GM19372 (cell line): ENCODE measurements around the gene ASPN.

Experiments used
- ATAC-seq: cut with Tn5 transposase; IDR thresholded peaks from one replicate; pipeline ENCODE4 v1.9.1; 2021; ENCODE audit warnings: mild to moderate bottlenecking, low read depth, moderate library complexity; ENCODE audit not compliant: unreplicated experiment

ASPN gene

DNA sequence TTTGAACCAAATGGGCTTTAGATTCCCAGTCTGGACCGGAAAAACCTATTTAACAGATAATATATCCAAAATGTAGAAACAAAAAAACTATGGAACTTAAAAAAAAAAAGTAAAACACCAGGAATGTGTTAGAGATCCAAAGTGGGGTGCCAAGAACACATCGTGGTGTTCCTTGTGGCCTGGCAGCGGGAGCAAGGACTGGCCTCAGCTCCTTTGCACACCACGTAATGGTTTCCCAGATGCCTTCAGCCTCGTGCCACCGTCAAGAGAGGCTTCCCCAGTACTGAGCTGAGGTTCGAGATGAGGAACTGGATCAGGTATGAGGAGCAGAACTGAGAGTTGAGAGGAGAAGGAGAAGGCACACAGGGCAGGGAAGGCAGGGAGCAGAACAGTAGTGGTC, 3.5 kb downstream of the ASPN start:
- ATAC-seq = no peak

DNA sequence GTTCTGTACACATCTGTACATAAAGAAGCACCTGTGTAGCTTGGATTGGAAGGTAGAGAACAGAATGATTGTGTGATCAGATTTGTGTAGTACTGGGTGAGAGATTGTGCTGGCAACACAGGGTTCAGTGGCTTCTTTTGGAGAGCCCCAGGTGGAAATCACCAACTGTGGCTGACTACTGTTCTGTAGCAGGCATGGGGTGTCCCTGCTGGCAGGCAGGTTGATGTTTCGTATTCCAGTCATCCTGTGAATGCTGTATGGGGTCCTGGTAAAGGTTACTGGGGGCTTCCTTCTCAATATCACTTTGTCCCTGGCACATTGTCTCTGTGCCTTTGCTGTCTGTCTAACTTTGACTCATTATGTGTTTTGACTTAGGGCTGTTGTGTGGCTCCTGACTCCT, 5.3 kb downstream of the ASPN start:
- no peak for ATAC-seq

DNA sequence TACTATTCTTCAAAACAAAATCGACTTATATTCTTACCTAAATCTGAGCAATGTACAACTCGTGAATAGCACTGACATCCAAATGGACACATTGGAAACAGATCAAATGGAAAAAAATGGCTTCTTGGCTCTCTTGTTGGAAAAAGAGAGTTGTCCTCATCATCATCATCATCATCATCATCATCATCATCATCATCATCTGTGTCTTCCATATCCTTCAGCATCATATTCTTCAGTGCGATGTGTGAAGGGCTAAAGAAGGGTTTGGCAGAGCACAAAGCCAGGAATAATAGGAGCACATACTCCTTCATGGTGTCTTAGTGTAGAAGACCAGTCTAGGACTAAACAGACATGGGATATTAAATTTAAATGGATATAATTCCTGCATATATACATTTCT, 7.7 kb downstream of the ASPN start:
- ATAC-seq = no peak

DNA sequence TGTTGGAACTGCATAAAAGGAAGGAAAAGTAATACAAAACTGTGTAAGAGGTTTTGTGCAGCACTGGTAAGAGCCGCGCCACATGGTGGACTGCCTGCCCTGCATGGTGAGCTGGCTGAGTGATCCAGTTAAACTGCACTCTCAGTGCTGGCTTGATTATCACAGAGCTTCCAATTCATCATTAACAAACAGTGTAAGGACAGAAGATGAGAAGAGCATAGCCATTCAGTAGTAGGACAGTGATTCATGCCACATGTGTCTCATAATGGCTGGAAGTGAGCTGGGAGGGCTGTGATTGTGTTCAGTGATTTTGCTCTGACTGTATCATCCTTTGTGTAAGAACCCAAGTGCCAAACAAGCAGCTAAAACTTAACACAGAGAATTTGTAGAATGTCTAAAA, 14.1 kb downstream of the ASPN start:
- no peak for ATAC-seq

DNA sequence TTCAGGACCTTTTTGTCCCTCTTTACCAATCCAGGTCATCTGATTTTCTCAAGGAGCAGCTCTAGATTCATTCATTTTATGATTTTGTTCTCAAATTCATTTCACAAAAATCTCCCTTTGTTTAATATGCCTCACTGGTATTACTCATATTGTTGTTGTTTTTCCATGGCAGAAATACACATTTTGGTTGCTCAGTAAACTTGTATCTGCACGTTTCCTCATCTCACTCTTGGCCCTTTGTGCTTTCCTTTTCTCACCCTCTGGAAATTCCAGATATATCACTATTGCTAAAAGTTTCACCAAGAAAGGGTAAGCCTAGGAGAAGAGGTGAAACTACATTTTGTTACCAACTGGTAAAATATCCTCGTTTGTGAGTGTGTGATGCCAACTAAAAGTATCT, 14.8 kb downstream of the ASPN start:
- no peak for ATAC-seq

DNA sequence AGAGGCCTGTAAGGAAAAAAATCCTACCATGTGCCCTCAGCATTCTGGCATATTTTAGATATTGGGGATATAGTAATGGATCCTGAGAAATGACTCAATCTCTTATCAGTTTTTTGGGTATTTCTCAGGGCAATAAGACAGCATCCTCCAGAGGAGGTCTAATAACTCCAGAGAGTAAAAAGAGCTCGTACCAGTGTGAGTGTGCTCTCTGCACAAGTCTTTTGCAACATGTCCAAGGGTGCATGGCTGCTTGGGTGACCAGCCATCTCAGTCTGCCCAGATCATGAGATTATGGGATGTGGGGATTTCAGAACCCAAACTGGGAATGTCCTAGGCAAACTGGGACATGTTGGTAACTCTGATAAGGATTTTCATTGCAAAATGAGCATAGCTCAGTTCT, 15.3 kb downstream of the ASPN start:
- ATAC-seq = no peak

DNA sequence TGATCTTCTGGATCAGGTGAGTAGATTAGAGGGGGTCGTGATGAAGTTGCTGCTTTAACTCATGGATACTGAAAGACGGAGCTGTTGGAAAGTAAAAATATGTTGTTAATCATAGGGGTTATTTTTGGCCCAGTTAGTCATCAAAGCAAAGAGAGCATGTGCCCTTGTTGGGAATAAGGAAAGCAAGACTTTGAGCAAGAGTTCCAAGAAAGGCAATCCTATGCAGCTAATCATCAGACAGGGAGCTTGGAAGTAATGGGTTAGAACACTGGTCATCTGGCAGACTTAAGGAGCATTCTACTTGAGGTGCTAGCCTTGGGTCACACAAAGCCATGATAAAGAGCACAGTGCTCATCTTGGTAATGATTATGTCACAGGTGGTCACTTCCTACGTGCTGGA, 18.3 kb downstream of the ASPN start:
- no peak for ATAC-seq

DNA sequence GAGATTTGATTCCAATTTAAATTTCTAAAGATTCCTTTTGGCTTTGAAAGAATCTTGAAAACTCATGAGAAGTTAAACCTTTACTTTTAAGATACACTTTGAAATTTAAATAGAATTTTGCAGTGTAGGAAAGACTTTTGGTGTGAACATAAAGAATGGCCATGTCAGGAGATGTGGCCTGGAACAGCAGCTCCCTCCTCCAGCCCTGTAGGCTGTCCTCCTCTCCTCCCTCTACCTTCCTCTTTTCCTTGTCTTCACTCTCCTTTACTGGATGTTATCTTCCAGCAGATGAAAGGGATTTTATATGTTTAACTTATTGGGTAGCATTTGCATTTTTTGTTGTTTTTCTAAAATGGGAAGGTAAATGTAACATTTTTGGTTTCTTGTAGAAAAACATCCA, 18.9 kb downstream of the ASPN start:
- ATAC-seq = no peak

DNA sequence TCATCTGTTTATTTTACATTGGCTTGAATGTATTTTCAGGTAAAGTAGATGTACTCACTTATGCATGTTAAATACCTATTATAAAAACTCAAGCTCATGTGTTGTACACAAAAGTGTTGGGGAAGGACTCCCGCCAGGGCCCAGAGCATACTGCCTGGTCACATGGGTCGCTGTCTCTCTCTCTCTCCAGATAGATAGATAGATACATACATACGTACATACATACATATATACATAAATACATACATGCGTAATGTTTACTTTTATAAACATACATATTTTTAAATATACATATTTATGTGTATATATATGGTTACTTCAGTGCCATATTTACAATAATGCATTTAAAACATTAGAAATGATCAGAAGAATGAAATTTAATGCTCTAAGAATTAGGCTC, 24.7 kb downstream of the ASPN start:
- ATAC-seq = no peak

DNA sequence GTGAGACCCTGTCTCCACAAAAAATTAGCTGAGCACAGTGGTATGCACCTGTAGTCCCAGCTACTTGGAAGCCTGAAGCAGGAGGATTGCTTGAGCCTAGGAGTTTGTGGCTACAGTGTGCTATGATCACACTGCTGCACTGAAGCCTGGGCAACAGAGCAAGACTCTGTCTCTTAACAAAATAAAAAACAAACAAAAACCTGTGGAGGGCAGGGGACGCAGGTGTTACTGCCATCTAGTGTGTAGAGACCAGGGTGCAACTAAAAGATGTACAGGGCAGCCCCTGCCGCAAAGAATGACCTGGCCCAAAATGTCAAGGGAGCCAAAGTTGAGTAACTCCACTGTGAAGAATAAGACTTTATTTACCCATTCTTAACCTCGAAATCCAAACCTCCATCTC, 27.1 kb downstream of the ASPN start:
- ATAC-seq = no peak

DNA sequence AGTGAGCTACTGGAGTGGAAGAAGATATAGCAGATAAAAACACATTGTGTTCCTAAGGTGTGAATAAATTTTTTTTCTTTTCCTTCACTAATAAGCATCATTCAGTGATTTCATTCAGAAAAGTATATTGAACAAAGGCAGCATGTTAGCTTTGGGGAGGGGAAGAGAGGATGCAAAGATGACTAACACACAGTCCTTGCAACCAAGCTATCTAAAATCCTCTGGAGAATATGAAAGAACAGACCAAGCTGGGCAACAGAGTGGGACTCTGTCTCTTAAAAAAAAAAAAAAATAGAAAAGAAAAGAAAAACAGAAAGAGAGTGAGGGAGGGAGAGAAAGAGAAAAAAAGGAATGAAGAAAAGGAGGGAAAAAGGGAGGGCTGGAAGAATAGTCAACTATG, 35.8 kb downstream of the ASPN start:
- ATAC-seq = no peak

DNA sequence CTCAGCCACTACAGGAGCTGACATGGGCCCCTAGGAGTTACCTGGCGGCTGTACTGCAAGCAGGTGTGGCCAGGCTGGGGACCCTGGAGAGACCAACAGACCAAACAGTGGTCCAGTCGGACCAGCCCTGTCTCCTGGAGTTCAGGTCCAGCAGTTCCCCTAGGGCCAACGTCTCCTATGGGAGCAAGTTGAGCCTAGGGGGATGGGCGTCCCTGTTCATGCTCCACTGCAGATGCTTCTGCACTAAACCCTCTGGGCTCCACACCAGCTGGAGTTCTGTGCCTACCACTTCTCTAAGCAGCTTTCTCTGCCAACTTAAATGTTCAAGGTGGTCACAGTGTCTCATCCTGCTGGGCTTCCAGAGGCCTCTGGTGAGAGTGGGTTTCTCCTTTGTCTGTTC, 37.5 kb downstream of the ASPN start:
- no peak for ATAC-seq

DNA sequence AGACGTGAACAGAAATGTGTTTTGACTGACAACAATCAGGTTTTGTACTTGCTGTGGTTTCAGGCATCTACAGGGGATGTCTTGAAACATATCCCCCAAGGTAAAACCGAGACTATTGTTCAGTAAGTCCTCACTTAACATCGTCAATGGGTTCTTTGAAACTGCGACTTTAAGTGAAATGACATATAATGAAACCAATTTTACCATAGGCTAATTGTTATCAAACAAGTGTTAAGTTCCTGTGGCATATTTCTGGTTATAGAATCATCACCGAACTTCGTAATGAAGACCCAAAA, 41.6 kb downstream of the ASPN start:
- no peak for ATAC-seq

DNA sequence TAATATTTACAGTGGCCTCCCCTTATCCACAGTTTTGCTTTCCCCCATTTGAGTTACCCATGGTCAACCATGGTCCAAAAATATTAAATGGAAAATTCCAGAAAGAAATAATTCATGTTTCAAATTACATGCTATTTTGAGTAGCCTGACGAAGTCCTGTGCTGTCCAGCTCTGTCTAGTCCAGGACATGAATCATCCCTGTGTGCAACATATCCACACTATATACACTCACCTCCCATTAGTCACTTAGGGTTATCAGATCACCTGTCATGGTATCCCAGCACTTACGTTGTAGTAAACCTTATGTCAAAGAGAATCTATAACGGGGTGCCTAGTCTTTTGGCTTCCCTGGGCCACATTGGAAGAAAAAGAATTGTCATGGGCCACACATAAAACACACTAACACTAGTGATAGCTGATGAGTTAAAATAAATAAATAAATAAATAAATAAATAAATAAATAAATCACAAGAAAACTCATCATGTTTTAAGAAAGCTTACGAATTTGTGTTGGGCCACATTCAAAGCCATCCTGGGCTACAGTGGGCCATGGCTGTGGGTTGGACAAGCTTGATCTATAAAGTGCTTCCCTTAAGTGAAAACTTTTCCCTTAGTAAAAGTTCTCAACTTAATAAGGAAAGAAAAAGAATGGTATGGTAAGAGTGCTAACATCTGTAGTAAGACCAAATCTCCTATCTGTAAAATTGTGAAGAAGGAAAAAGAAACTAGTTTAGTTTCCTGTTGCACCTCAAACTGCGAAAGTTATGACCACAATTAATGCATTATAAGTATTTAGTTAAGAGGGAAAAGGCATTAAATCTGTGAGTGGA, 42.2 kb downstream of the ASPN start:
- no peak for ATAC-seq

DNA sequence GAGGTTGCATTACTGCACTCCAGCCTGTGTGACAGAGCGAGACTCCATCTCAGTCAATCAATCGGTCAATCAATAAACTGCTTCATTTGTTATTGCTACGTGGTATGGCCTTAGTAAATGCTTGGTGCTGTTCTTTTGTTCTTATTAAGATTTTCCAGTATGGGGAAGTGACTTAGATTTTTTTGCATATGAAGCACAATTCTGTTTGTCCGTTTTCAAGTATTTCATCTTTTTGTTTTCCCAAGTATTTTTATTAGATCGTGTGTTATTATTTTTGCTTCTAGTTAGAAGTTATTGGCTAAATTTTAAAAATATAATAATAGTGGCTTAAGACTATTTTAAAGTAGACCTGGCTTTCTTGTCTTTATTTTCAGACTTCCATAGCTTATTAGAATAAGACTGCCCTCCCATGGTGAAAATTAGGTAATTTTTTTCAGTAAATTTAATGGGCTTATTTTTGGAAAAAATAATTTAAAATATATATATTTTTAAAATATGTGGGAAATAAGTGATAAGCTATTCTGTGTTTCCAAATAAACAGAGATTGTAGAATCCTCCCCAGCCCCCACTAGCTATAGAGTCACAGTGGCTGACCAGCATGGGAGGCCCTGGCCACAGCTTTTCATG, 43.3 kb downstream of the ASPN start:
- ATAC-seq = no peak

DNA sequence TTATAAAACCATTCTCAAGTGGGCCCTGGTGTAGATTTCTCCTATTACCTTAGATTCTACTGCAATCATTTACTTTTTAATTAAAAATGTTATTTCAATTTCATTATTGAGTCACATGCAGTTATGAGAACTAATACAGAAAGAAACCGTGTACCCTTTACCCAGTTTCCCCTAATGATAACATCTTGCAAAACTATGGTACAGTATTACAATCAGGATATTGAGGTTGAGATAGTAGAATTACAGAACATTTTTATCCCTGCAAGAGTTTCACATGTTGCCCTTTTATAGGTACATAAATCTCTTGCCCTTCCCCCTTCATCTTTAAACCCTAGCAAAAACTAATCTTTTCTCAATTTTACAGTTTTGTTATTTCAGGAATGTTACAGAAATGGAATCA, 47.0 kb downstream of the ASPN start:
- no peak for ATAC-seq

DNA sequence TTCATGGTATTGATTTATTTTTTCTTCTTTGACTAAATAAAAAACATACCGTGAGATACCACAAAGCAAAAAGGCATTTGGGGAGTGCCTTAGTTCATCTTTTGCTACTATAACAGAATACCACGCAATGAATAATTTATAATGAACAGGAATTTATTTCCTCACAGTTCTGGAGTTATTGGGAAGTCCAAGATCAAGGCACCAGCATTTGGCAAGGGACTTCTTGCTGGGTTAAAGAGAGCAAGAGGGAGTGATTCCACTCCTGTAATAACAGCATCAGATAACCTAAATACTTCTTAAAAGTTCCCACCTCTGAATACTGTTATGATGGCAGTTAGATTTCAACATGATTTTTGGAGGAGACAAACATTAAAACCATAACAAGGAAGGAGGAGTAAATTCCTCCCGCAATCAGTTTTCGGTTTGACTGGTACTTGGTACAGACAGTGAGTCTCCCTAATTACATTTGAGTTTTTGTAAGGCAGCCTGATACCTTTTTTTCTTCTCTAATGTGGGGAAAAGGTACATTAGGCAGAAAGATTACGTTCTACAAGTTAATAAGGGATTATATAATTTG, 49.2 kb downstream of the ASPN start:
- ATAC-seq = no peak

DNA sequence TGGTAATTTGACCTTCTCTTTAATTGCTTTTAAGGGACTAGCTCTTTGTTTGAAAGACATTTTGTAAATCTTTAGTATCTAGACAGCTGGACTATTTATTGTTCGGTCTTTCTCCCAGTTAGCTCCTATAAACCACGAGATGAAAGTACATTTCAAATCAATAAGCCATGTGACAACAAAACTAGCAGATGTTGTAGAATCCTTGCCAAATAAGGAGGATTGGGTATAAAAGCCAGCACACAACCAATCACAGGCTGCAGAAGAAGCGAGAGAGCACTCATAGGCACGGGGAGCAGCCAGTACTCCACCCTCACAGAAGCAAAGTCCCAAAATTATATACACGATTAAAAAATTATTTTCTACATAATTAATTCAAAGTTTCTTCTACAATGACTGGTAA, 50.0 kb downstream of the ASPN start:
- ATAC-seq = no peak

DNA sequence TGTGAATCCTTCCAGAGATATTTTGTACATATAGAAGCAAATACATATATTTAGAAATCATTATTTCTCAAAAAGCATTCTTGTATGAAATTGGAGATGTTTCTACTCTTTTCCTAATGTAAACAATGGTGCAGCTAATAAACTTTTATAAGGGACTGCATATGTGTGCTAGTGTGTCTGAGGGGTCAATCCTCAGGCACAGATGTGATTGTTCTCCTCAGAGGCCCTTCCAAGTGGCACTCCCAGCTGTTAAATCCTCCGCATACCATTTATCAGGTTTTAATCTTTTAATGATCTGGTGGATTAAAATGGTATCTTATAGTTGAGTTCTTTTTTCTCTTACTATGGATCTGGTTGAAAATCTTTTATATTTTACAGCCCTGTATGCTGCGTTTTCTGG, 52.5 kb downstream of the ASPN start:
- ATAC-seq = no peak

DNA sequence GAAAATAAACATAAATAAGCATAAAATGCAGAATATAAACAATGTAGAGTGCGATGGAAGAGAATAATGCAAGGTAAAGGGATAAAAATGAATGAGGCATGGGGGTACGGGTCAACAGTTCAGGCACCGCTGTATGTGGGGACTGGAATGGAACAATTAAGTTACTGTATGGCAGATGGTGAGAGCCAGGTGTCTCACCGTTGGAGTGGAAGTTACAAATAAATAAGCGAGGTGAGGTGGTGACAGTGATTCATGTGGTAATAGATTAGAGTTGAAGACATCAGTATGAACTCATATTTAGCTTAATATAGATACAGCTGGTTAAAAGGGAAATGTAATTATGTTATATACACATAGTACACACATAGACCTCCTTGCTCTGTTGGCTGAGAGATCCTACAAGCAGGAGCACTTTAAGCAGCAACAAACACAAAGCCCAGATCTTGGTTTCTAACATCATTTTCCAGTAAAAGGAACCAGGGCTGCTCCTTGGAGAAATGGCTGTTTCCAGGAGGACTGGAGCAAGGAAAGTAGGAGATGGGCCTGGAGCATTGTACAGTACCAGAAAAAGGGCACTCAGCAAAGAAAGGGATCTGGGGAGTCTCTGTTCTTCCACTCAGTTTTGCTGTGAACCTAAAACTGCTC, 55.7 kb downstream of the ASPN start:
- ATAC-seq = no peak

DNA sequence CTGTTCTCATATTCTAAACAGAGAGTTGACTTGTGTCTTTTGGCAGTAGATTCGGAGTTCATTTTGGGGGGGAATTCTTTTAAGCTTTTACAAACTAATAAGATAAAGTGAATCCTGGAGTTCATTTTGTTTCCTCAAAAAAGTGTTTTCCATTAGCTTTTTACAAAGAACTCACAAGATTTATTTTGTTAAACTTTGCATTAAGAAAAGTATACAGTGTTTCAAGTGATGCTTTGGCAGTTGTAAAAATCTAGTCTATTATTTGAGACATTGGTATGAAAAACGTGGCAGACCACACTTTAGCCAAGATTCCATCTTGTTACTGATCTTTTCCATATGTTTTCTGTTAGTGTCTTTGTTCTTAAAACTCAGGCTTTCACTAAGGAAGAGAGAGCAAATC, 56.8 kb downstream of the ASPN start:
- no peak for ATAC-seq

DNA sequence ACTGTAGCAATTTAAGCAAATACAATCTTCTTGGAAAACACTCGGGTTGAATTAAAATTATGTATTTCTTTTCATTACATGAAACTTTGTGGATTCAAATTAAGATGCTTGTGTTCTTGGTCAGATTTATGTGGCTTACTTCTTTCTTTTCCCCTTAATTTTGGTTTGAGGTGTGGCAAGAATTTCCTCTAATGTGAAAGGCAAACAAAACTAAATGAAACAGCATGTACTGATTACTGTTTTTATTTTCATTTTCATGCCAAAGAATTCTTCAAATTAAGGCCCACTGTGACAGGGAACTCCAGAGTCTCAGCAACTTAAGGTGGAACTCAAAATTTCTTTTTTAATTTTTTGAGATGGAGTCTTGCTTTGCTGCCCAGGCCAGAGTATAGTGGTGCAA, 58.0 kb downstream of the ASPN start, which contains the start of gene OMD:
Gene OMD, minus strand, starts transcription at position 132 of the 400 bp plus-strand sequence. CDS start 6,913 bp downstream, outside the sequence.
- no peak for ATAC-seq
